GM20431 (cell line): ENCODE data around the gene IFITM10.

Experiments used
- in situ Hi-C: fragments of 300-500 bp; cut with MseI, MboI; formaldehyde crosslinking; loops from one replicate; pipeline ENCODE4 v1.15.0; 2020; ENCODE audit warnings: low sequenced_read_pairs; ENCODE audit not compliant: unreplicated experiment

Gene IFITM10

GRCh38 chr11:1694064-1694845, 56.1 kb downstream of the IFITM10 start:
- in situ Hi-C loops, result loop anchor here (10.0 to 25.0 kb wide), 2 partner anchors 121 to 468 kb away; partner anchors contain the start of genes INS and TH

- in situ Hi-C loops, result loop anchor here (10.0 to 25.0 kb wide), 2 partner anchors 121 to 469 kb away; partner anchors contain the start of genes INS and TH
Measured at GRCh38 chr11:1693327-1694063, 56.9 kb downstream of the IFITM10 start.

DNA sequence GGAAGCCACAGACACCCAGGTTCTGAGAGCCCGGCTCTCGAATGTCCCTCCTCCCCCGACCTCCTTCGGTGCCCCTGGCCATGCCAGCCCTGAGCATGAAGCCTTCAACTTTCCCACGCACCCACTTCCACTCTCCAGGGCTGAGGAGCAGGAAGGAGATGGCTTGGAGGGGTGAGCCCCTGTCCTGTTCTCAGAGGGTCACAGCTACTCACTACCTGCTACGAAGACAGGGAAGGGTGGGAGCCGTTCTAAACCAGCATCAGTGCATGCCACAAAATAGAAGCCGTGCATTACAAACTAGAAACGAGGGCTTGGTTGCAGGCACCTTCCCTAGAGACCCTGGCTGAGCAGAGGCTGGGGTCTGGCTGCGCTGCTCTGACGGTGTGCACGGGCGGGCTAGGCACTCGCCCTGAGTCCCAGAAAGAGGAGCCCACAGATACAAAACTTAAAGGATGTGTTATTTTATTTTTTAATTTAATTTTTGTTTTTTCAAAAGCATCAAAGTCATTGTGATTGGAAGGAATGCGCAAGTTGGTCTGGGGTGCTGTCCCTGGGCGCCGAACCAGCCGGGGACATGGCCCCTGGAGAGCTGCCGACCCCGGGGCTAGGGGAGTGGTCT, 57.6 kb downstream of the IFITM10 start:
- in situ Hi-C loops, result loop anchor here (10.0 to 25.0 kb wide), 2 partner anchors 122 to 469 kb away; partner anchors contain the start of genes INS and TH

DNA sequence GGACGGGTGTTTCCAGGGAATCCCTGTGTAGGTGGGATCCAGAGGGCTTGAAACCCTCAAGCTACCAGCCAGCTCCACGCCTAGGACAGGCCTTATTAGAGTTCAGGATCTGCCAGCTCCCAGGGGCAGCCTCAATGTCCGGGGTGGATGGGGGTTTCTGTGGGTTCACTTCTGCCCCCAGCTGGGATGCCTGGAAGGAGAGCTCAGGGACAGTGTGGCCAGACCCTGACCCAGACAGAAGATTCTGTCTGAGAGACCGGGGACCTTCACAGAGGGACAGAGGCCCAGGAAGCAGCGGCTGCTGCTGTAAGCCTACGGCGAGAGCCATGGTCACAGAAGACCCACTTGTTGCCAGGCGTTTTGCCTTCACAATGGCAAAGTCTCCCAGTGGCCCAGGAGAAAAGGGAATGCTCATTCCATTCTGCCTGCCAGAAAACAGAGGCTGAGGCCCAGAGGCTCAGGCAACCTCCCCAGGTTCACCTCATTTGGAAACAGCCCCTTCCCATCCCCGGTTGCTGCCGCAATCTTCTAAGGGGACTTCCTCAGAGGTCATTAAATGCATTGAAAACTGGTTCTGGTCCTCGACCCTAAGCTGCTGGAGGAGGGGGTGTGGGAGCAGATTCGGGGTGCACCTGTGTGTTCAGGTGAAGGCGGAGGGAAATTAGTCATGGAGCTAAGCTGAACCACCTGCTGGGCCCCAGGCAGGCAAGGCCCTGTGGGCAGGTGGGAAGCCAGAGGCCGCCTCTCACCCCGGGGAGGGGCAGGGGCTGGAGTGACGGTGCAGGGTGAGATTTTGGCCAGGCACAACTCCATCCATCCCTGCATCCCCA, 58.3 kb downstream of the IFITM10 start:
- in situ Hi-C loops, result loop anchor here (10.0 to 25.0 kb wide), 2 partner anchors 123 to 470 kb away; partner anchors contain the start of genes INS and TH

DNA sequence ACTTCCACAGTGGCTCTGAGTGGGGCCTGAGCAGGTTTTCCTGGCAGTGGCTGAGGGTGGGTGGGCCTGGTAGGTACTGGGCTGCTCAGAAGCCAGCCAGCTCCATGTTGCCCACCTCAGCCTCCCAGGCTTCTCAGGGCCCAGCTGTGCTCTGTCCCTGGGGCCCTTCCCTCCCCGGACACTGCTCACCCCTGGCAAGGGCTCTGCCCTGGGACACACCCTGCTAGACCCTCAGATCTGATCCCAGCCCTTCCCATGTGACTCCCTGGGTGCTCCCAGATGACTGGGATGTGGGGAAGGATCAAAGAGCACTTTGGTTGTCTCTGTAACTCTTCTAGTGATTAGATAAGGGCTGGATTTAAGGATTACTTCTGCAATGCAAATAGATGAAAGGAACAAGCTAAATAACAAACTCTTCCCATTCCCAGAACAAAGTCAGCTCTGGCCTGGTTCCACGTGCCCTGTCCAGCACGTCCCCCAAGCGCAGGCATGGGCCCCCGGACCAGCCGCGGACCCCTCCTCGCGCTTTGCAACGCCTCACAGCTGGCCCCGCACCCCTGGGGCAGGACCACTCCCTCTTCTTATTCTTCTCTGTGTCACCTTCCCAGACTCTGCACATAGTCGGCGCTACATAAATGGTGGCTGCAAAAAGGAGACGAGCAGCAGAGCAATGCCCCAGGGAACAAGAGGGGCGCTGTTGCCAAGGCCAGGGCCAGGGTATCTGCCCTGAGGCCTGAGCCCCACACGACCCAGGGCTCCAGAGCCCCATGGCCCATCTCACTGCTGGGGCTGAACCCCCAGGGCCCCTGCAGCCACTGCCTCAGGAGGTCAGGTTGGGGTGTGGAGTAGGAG, 59.1 kb downstream of the IFITM10 start:
- in situ Hi-C loops, result loop anchor here (10.0 to 25.0 kb wide), 2 partner anchors 124 to 471 kb away; partner anchors contain the start of genes INS and TH

GRCh38 chr11:1690167-1691025, 60.0 kb downstream of the IFITM10 start:
- in situ Hi-C loops, result loop anchor here (10.0 to 25.0 kb wide), 2 partner anchors 124 to 472 kb away; partner anchors contain the start of genes INS and TH

GRCh38 chr11:1689250-1690166, 60.9 kb downstream of the IFITM10 start:
- in situ Hi-C loops, result loop anchor here (10.0 to 25.0 kb wide), 2 partner anchors 125 to 473 kb away; partner anchors contain the start of genes INS and TH

DNA sequence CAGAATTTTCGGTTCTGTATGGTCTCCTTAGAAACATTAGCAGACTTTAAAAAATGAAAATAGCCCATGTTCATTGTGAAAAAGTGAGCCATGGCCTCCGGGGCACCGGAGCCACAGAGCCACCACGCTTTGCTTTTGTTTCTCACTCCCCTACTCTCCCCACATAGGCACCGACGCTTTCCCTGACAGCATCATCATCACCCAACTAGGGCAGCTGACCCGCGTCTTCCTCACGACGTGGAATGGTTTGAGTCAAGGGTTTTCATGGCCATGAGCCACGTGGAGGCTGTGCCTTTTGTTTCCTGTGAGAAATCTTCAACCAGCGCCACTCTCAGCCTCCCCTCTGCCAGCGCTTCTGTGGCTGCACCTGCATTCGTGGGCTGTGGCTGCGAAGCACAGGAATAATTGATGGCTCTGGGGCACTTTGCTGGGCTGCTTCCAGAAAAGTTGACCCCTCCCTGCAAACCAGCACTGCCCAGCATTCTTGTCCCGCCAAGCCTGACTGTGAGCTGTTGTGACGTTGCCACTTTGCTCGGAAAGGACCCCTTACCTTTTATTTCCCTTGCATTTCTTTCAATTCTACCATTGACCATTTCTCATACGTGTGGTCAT, 62.0 kb downstream of the IFITM10 start:
- in situ Hi-C loops, result loop anchor here (25.0 kb wide), 1 partner anchor 474 kb away; the partner anchor contains the start of genes INS and TH

DNA sequence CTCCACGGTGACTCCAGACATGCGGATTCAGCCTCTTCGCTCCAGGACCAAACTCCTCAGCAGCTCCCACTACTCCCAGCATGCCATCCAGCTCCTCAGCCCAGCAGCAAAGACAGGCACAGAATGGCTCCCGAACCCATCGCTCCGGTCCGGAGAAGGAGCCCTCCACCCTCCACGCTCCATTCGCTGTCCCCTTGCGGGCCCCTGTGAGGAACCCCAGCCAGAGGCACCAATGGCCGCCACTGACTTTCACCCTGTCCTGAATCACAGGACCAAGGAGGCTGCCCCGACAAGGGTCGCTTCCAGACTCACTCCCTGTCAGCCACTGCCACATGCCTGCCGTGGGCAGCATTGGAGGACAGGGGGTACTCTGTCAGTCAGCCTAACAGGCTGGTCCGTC, 64.2 kb downstream of the IFITM10 start:
- in situ Hi-C loops, result loop anchor here (25.0 kb wide), 1 partner anchor 476 kb away; the partner anchor contains the start of genes INS and TH

GRCh38 chr11:1684886-1685874, 65.2 kb downstream of the IFITM10 start:
- in situ Hi-C loops, result loop anchor here (25.0 kb wide), 1 partner anchor 477 kb away; the partner anchor contains the start of genes INS and TH

GRCh38 chr11:1683904-1684572, 66.4 kb downstream of the IFITM10 start:
- in situ Hi-C loops, result loop anchor here (25.0 kb wide), 1 partner anchor 478 kb away; the partner anchor contains the start of genes INS and TH

DNA sequence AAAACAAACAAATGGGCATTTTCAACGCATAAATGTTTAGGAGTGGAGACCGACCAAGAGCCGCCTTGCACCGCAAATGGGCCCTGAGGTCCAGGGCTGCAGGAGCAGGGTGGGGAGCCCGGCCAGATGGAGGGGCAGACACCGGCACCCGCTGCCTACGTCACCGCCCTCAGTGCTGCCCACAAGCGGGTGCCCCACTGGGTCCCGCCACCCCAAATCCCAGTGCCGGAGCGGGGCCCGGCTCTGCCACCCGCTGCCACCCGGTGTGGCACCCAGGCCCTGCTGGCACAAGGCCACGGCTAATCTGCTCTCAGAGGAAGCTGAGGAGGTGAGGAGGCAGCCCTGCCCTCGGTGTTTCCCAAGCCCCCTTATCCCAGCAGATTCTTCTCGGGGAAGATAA, 67.2 kb downstream of the IFITM10 start:
- in situ Hi-C loops, result loop anchor here (25.0 kb wide), 1 partner anchor 479 kb away; the partner anchor contains the start of genes INS and TH
